Left lung (tissue), 10 donors: ENCODE measurements around the gene RIOX2. TPM values are rescaled to one million over a fixed set of nuclear protein-coding genes. Genes with fewer than 3 reads are reported as not detected.

Source experiments
- ATAC-seq: fragments of 200-7000 bp; cut with Tn5 transposase; one replicate; pipeline ENCODE4 v1.9.1; 2020; ENCODE audit warnings: moderate library complexity
- DNase-seq, 4 donors: peaks; one replicate each; pipeline ENCODE4 v3.0.0-alpha.2; 2013 to 2020
- H3K27ac ChIP-seq, 2 donors: fragments of 200-600 bp; sonication (generic) in 1 of 2; one replicate each; pipeline versions ENCODE4 v1.5.0 to v1.8.0; 2020 to 2021
- H3K27me3 ChIP-seq, 2 donors: fragments of 200-600 bp; sonication (generic) in 1 of 2; one replicate each; pipeline versions ENCODE4 v1.5.0 to v1.8.0; 2020 to 2021
- H3K36me3 ChIP-seq, 2 donors: fragments of 200-600 bp; sonication (generic) in 1 of 2; one replicate each; pipeline versions ENCODE4 v1.5.0 to v1.8.0; 2020 to 2021
- H3K4me1 ChIP-seq, 2 donors: fragments of 200-600 bp; one replicate each; pipeline ENCODE4 v1.8.0; 2021
- H3K4me3 ChIP-seq, 2 donors: fragments of 200-600 bp; sonication (generic) in 1 of 2; one replicate each; pipeline versions ENCODE4 v1.5.0 to v1.8.0; 2020 to 2021; ENCODE audit warnings: mild to moderate bottlenecking in 1 of 2
- H3K9me3 ChIP-seq, 2 donors: fragments of 200-600 bp; sonication (generic) in 1 of 2; one replicate each; pipeline versions ENCODE4 v1.5.0 to v1.8.0; 2020 to 2021
- intact Hi-C, 2 donors: fragments of 100-400 bp; cut with DNase I; formaldehyde crosslinking; loops; one replicate each; pipeline versions ENCODE4 v1.11.2 to v1.14.2; 2022
- polyA plus RNA-seq, 6 donors: library from polyadenylated mRNA; unstranded; fragments of 120-200 nt; gene quantifications; one replicate each; pipeline ENCODE4 v1.2.1, GENCODE V29; 2013; ENCODE audit not compliant: insufficient read length in 6 of 6
- total RNA-seq, 2 donors: library from RNA; stranded (reverse); fragmentation: NEBNext Ultra II Directional; extraction: Animal tissue kit (Norgen Biotek cat#: 25700); gene quantifications; one replicate each; pipeline ENCODE4 v1.2.1, GENCODE V29; 2021
- TF ChIP-seq, protein P1 (sequence below), 2 donors: fragments of 200-600 bp; sonication (generic) in 1 of 2; IDR thresholded peaks; one replicate each; pipeline versions ENCODE4 v1.5.0 to v1.8.0; 2021; ENCODE audit warnings: antibody characterized with exemption in 2 of 2
- donor health status: DM: no; HTN: yes; CAD: no.
- donor health status: DM: no; HTN: no; CAD: no.

Gene RIOX2
- total and polyA plus RNA-seq, 8 donors, result 16.6 to 44.3 (median 35.7) TPM

- TF ChIP-seq, protein P1, sequence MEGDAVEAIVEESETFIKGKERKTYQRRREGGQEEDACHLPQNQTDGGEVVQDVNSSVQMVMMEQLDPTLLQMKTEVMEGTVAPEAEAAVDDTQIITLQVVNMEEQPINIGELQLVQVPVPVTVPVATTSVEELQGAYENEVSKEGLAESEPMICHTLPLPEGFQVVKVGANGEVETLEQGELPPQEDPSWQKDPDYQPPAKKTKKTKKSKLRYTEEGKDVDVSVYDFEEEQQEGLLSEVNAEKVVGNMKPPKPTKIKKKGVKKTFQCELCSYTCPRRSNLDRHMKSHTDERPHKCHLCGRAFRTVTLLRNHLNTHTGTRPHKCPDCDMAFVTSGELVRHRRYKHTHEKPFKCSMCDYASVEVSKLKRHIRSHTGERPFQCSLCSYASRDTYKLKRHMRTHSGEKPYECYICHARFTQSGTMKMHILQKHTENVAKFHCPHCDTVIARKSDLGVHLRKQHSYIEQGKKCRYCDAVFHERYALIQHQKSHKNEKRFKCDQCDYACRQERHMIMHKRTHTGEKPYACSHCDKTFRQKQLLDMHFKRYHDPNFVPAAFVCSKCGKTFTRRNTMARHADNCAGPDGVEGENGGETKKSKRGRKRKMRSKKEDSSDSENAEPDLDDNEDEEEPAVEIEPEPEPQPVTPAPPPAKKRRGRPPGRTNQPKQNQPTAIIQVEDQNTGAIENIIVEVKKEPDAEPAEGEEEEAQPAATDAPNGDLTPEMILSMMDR (IDR thresholded peaks at IDR 0.05), result no peak
- DNase-seq (no peak), ATAC-seq (no peak)
- H3K27me3 ChIP-seq, result no peaks in the 10 kb centered on the region
- no peak overlapping the region for H3K27ac ChIP-seq
- no peak overlapping the region for H3K4me3 ChIP-seq
- no peaks in the 10 kb centered on the region for H3K9me3 ChIP-seq
- no peaks in the 10 kb centered on the region for H3K4me1 ChIP-seq
- intact Hi-C loops, result no loop called here
- H3K36me3 ChIP-seq, result peaks cover 0 to 49% of the 10 kb centered on the region in 2 donors
Observed at GRCh38 chr3:97934980-97935695, 37.1 kb downstream of the RIOX2 start.

DNA sequence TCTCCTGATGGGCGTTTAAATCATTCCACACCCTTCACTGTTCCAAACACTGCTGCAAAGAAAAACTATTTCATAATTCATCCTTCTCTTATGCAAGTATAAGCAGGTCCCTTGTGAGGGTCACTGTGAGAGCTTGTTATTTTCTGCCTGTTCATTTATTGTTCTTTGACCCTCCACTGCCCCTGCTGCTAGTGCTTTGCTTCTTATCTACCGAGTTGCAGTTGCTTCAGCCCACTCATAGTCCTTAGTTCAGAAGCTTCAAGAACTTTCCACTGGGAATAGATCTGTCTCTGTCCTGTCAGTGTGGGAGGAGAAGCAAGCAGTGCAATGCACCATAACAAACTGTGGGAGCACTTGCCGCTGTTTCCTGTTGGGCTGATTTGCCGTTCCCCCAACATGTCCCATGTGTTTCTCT lies 39.8 kb downstream of the RIOX2 start:
- Histone ChIP-seq H3K9me3 (no peaks in the 10 kb centered on the region), H3K4me3 (no peak overlapping the region), H3K36me3 (peaks cover 0 to 42% of the 10 kb centered on the region in 2 donors), H3K4me1 (no peaks in the 10 kb centered on the region), H3K27me3 (no peaks in the 10 kb centered on the region), H3K27ac (no peak overlapping the region)
- TF ChIP-seq, protein P1 (IDR thresholded peaks at IDR 0.05), result no peak
- DNase-seq, result no peak
- ATAC-seq, result no peak
- intact Hi-C loops, result no loop called here

DNA sequence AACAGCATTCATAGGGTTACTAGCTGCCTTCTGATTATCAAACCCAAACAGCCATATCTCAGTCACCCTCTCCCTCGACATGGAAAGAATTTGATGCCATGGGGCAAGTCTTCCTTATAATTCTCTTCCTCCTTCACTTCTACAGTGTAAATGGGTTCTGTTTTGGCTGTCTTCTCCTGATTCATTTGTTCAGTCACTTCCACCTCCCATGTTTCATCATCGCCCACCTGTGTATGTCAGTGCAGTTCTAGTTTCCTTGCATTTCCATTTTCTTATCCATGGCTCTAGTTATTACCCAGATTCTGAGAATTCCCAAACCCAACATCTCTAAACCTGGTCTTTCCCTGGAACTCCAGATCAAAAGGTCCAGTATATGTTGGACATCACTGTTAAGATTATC lies 41.0 kb downstream of the RIOX2 start:
- no peaks in the 10 kb centered on the region for H3K4me1 ChIP-seq
- no peak for DNase-seq
- H3K9me3 ChIP-seq, result no peaks in the 10 kb centered on the region
- no peaks in the 10 kb centered on the region for H3K27me3 ChIP-seq
- H3K36me3 ChIP-seq, result peaks cover 0 to 38% of the 10 kb centered on the region in 2 donors
- no peak for ATAC-seq
- no peak overlapping the region for H3K4me3 ChIP-seq
- TF ChIP-seq, protein P1 (IDR thresholded peaks at IDR 0.05), result no peak
- intact Hi-C loops, result no loop called here
- no peak overlapping the region for H3K27ac ChIP-seq

DNA sequence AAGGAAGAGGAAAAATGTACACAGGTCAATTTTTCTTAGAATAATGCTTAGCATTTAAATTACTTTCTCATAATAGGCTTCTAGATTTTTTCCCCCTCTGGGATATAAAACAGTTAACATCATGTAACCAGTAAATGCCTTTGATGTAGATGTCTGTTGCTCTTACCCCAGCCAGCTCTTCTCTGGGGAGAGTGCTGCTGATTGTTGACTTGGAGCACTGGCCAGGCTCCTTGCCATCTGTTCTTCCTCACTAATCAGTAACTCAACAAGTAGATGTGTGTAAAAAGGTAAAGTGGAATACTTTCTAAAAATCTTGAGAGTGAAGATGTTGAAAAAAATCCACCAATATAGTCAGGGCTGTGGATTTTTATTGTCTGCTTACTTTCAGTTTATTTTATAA lies 42.2 kb downstream of the RIOX2 start:
- Histone ChIP-seq H3K4me3 (no peak overlapping the region), H3K9me3 (no peaks in the 10 kb centered on the region), H3K4me1 (no peaks in the 10 kb centered on the region), H3K27ac (no peak overlapping the region), H3K36me3 (peaks cover 0 to 35% of the 10 kb centered on the region in 2 donors), H3K27me3 (no peaks in the 10 kb centered on the region)
- no peak for ATAC-seq
- no peak for DNase-seq
- TF ChIP-seq, protein P1 (IDR thresholded peaks at IDR 0.05), result no peak
- intact Hi-C loops, result no loop called here

GRCh38 chr3:97928986-97929385 lies 43.2 kb downstream of the RIOX2 start:
- Histone ChIP-seq H3K27me3 (no peaks in the 10 kb centered on the region), H3K9me3 (no peaks in the 10 kb centered on the region), H3K4me3 (no peak overlapping the region), H3K4me1 (no peaks in the 10 kb centered on the region), H3K27ac (no peak overlapping the region), H3K36me3 (peaks cover 0 to 26% of the 10 kb centered on the region in 2 donors)
- intact Hi-C loops, result no loop called here
- DNase-seq (no peak), ATAC-seq (no peak)
- TF ChIP-seq, protein P1 (IDR thresholded peaks at IDR 0.05), result no peak
